Transverse colon (tissue), 4 donors: ENCODE data around the gene BID. TPM values are rescaled to one million over a fixed set of nuclear protein-coding genes. Genes with fewer than 3 reads are reported as not detected.

Experiments
- DNase-seq: peaks from one replicate; pipeline ENCODE4 v3.0.0-alpha.2; 2019
- H3K27ac ChIP-seq, 4 donors: fragments of 200-600 bp; sonication (generic); 2 replicates each; pipeline ENCODE4 v1.5.1; 2016 to 2018; ENCODE audit warnings: inconsistent platforms in 4 of 4
- H3K27me3 ChIP-seq: fragments of 200-600 bp; sonication (generic); 2 replicates; pipeline ENCODE4 v1.5.1; 2017; ENCODE audit warnings: inconsistent platforms
- H3K36me3 ChIP-seq, 4 donors: fragments of 200-600 bp; sonication (generic); 2 replicates each; pipeline ENCODE4 v1.5.1; 2017 to 2019; ENCODE audit warnings: inconsistent platforms in 4 of 4
- H3K4me1 ChIP-seq, 4 donors: fragments of 200-600 bp; sonication (generic); 2 replicates each; pipeline ENCODE4 v1.5.1; 2017 to 2020; ENCODE audit warnings: inconsistent platforms in 4 of 4
- H3K4me3 ChIP-seq, 4 donors: fragments of 200-600 bp; sonication (generic); 1 replicate in 1 of 4; 2 replicates in 3 of 4; pipeline versions ENCODE4 v1.5.1 to v1.6.1; 2017 to 2019; ENCODE audit warnings: inconsistent platforms in 4 of 4
- H3K9me3 ChIP-seq, 2 donors: fragments of 200-600 bp; sonication (generic); 2 replicates each; pipeline ENCODE4 v1.5.1; 2017 to 2019; ENCODE audit warnings: inconsistent platforms in 2 of 2
- EP300 ChIP-seq: sonication (generic); formaldehyde crosslinking; IDR thresholded peaks from one replicate; pipeline ENCODE4 v1.6.1; 2017; ENCODE audit warnings: antibody characterized with exemption, low read depth
- POLR2A ChIP-seq: fragments of 450-650 bp; IDR thresholded peaks from one replicate; pipeline ENCODE4 v1.6.1; 2016; ENCODE audit warnings: antibody characterized with exemption, mild to moderate bottlenecking, moderate library complexity
- POLR2AphosphoS5 ChIP-seq, 3 donors: sonication (generic); formaldehyde crosslinking; IDR thresholded peaks; one replicate each; pipeline ENCODE4 v1.6.1; 2016; ENCODE audit warnings: antibody characterized with exemption in 3 of 3
- WGBS, 2 donors: methylation state at CpG; one replicate each; pipeline ENCODE4 v1.1.5; 2018; ENCODE audit warnings: low coverage in 1 of 2; 5-methylcytosine and 5-hydroxymethylcytosine counted together
- in situ Hi-C, 4 donors: fragments of 200-750 bp; cut with MboI; loops; one replicate each; pipeline versions ENCODE4 v1.15.0 to v1.15.1; 2017; ENCODE audit warnings: low sequenced_read_pairs in 3 of 4, low pct_ligation_motif_present in 1 of 4, low pct_unique_long_range_greater_than_20kb in 1 of 4
- intact Hi-C: fragments of 100-400 bp; cut with DNase I; formaldehyde crosslinking; loops from one replicate; pipeline ENCODE4 v1.15.1; 2023; ENCODE audit warnings: low total_unique reads
- total RNA-seq, 4 donors: library from RNA; depleted of rRNA; stranded (reverse); fragments of >200 nt; gene quantifications; one replicate each; pipeline ENCODE4 v1.1.0, GENCODE V29; 2016
- TF ChIP-seq, protein P1 (sequence below), 5 experiments: fragments of 200-600 bp in 3 of 5; fragments of 450-650 bp in 2 of 5; sonication (generic) in 3 of 5; IDR thresholded peaks; 1 replicate in 2 of 5; 2 replicates in 3 of 5; pipeline ENCODE4 v1.5.1; 2016 to 2017; ENCODE audit warnings: antibody characterized with exemption in 5 of 5, inconsistent platforms in 3 of 5, mild to moderate bottlenecking in 2 of 5, moderate library complexity in 1 of 5

The BID gene
- total RNA-seq, 4 donors from 2014 or later, result 21.1 to 59.5 (median 25.5) TPM

DNA sequence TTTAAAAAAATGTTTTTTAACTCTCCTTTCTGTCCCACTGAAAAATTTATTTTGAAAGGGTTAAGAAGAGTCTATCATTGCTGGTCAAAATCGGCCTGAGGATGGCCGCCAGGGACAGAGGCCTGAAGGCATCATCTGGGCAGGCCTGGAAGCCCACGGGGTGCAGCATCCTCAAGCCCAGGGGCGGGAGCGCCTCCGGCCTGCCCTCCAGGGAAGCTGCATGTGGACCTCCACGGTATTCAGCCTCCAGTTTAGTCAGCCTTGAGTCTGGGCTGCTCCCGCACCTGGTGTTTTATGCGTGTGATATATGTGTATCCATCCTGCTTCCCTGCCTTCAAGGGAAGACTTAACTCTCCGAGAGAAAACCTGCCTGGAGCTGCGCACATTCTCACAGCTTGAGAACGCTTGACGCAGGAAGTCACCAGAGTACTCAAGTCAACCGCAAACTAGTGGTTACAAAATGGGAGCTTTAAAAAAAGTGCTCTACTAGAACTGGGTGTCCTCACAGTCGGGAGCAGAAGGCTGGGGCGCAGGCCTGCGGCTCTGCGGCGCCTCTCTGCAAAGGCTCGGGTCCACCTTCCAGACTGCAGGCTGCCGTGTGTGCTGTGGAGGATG, 13.6 kb upstream of the BID start:
- no peak overlapping the region for H3K4me3 ChIP-seq
- H3K4me1 ChIP-seq, result peaks cover 0 to 27% (median 11%) of the 10 kb centered on the region in 4 donors
- in situ Hi-C loops (no loop called here), intact Hi-C loops (loop anchor here (10.0 kb wide), 1 partner anchor 233 kb away; no protein-coding TSS in a partner anchor)
- 93% methylated on average over 21 of the region's 21 CpGs; no CpG with 5 or more reads in 1 of the 2 donors for WGBS, 2 donors
- no peaks in the 10 kb centered on the region for H3K27me3 ChIP-seq
- H3K36me3 ChIP-seq, result no peaks in the 10 kb centered on the region
- H3K27ac ChIP-seq, result peak overlapping the region in 1 of 4 donors; percentile 71
- TF ChIP-seq EP300 (no peak), POLR2A (no peak), POLR2AphosphoS5 (IDR thresholded peaks at IDR 0.05) (no peak)
- TF ChIP-seq, protein P1, sequence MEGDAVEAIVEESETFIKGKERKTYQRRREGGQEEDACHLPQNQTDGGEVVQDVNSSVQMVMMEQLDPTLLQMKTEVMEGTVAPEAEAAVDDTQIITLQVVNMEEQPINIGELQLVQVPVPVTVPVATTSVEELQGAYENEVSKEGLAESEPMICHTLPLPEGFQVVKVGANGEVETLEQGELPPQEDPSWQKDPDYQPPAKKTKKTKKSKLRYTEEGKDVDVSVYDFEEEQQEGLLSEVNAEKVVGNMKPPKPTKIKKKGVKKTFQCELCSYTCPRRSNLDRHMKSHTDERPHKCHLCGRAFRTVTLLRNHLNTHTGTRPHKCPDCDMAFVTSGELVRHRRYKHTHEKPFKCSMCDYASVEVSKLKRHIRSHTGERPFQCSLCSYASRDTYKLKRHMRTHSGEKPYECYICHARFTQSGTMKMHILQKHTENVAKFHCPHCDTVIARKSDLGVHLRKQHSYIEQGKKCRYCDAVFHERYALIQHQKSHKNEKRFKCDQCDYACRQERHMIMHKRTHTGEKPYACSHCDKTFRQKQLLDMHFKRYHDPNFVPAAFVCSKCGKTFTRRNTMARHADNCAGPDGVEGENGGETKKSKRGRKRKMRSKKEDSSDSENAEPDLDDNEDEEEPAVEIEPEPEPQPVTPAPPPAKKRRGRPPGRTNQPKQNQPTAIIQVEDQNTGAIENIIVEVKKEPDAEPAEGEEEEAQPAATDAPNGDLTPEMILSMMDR (IDR thresholded peaks at IDR 0.05), result no peak
- DNase-seq, result no peak
- no peaks in the 10 kb centered on the region for H3K9me3 ChIP-seq

DNA sequence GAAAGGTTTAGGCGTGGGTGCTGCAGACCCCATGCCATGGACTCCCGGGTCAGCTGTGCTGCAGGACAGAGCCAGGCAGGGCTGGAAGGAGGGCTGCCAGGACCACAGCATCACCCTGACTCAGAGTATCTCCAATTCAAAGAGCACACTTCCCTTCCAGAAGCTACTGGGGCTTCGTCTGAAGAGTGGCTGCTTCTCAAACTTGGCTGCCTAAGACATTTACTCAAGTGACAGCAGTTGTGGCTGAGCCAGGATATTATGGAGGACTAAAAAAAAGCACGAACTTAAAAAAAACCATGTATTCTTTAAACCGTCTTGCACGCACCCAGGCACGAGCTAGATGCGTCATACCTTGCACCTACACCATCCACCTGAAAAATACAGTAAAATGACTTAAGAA, 13.0 kb upstream of the BID start:
- intact Hi-C loops, result loop anchor here (10.0 kb wide), 1 partner anchor 232 kb away; no protein-coding TSS in a partner anchor
- H3K27ac ChIP-seq, result peak overlapping the region; percentile 50 to 71 (median 66)
- 81 to 90% methylated on average over 5 to 8 of the region's 8 CpGs for WGBS, 2 donors

DNA sequence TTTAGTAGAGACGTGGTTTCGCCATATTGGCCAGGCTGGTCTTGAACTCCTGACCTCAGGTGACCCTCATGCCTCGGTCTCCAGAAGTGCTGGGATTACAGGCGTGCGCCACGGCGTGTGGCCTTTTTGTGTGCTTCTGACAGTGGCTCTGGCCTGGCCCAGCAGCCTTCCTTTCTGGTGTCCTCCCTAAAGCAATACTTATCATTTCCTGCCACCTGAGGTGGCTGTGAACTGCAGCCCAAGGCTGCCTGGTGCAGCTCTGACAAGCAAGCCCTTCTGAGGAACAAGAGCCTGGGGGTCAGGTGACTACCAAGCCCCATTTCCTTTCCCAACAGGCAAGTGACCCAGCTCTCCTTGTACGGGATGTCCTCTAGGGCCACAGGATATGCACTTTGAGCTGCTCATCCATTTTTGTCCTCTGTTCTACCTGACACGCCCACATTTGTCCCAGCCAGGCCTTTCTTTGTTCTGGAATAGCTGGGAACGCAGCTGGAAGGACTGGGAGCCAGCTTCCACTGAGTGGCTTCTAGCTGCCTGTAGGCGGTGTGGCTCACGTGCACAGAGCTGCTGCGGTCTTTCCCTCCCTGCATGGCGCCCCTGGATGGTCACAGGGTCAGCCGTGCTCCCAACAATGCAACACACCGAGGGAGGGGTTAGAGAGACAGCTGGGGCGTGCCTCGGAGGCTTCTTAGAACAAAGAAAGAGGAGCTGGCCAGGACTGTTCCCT, 12.3 kb upstream of the BID start:
- intact Hi-C loops (loop anchor here (10.0 kb wide), 1 partner anchor 232 kb away; no protein-coding TSS in a partner anchor), in situ Hi-C loops (no loop called here)
- Histone ChIP-seq H3K4me1 (peaks cover 7 to 37% (median 21%) of the 10 kb centered on the region in 4 donors), H3K36me3 (no peaks in the 10 kb centered on the region), H3K27me3 (no peaks in the 10 kb centered on the region), H3K4me3 (no peak overlapping the region), H3K9me3 (no peaks in the 10 kb centered on the region), H3K27ac (peak overlapping the region; percentile 50 to 71 (median 66))
- 62% methylated on average over 18 of the region's 18 CpGs; no CpG with 5 or more reads in 1 of the 2 donors for WGBS, 2 donors
- TF ChIP-seq POLR2AphosphoS5 (IDR thresholded peaks at IDR 0.05) (peak in 2 of 3 donors; percentile 35 to 48), EP300 (peak; percentile 62), POLR2A (no peak)
- TF ChIP-seq, protein P1 (IDR thresholded peaks at IDR 0.05), result peak in 3 of 5 experiments; percentile 3 to 52 (median 24)
- peak; percentile 80 for DNase-seq

More for the DNA sequence above, 13.0 kb upstream of the BID start:
- in situ Hi-C loops, result no loop called here
- Histone ChIP-seq H3K9me3 (no peaks in the 10 kb centered on the region), H3K36me3 (no peaks in the 10 kb centered on the region), H3K4me3 (no peak overlapping the region), H3K27me3 (no peaks in the 10 kb centered on the region), H3K4me1 (peaks cover 2 to 31% (median 15%) of the 10 kb centered on the region in 4 donors)
- DNase-seq, result no peak
- TF ChIP-seq POLR2AphosphoS5 (IDR thresholded peaks at IDR 0.05), result no peak
- TF ChIP-seq POLR2A, result no peak
- TF ChIP-seq EP300, result no peak
- TF ChIP-seq, protein P1 (IDR thresholded peaks at IDR 0.05), result no peak
